Measurements from ENCODE around the gene MYZAP. TPM values are rescaled to one million over a fixed set of nuclear protein-coding genes. Genes with fewer than 3 reads are reported as not detected.

MYZAP gene
- polyA plus RNA-seq, 1 of the 3 experiments (the other 2 are of a cell fraction), result 0.07 TPM

DNA sequence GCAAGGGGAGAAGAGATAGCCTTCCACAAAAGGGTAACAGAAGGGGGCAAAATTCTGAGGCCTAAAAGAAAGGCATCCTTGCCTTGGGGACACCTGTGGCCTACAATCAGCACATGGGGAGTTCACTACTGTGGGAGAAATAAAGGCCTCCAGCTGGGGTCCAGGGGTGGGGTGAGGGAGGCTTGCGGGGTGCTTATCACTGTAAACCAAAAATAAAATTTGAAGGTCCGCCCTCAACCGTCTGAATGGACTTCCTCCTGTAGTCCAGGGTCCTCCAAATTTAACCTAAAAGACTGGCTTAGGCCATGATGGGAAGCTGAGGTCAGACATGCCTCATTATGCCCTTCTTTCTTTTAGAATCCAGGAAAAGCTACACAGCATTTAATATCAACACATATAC lies 112.7 kb downstream of the MYZAP start:
- ChIA-PET POLR2A (no interaction called here), CTCF (interaction anchor here (0.6 to 3.1 kb wide), 2 partner anchors 367 to 822 kb away, joined by 3 to 17 read pairs; no protein-coding TSS in a partner anchor)
- Histone ChIP-seq H3K4me3 (ENCODE audit: low read depth in 2 of 2, low read length in 1 of 2) (no peak overlapping the region), H3K4me1 (ENCODE audit: control insufficient read depth in 1 of 2, insufficient read depth in 2 of 2, low read depth in 1 of 2, low read length in 1 of 2) (peaks cover 0 to 12% of the 10 kb centered on the region in 2 experiments; a peak in 3 of 4 replicates), H3F3A (replicated peaks; ENCODE audit: insufficient read depth) (peaks cover 6% of the 10 kb centered on the region), H3K9me2 (no peaks in the 10 kb centered on the region), H2AFZ (ENCODE audit: low read depth) (no peak overlapping the region), H3K27ac (ENCODE audit: low read depth in 2 of 2, low read length in 1 of 2) (no peak overlapping the region), H3K9ac (no peak overlapping the region), H3K79me2 (ENCODE audit: insufficient read depth) (peaks cover 28% of the 10 kb centered on the region), H4K20me1 (ENCODE audit: insufficient read depth) (peaks cover 3% of the 10 kb centered on the region; the same call in 1 of the 2 replicates), H3K36me3 (replicated peaks in 1 of 2; ENCODE audit: control insufficient read depth in 1 of 2, insufficient read depth in 2 of 2, low read length in 1 of 2) (peaks cover under 1 to 4% of the 10 kb centered on the region in 2 experiments), H3K27me3 (ENCODE audit: insufficient read depth) (no peaks in the 10 kb centered on the region), H3K9me3 (no peaks in the 10 kb centered on the region), H3K4me2 (no peak overlapping the region)
- WGBS (ENCODE audit: low lambda C conversion rate), result 100% methylated on average over 3 of the region's 3 CpGs
- TF ChIP-seq RFX5 (IDR thresholded peaks at IDR 0.05; ENCODE audit: low read length), result no peak
- TF ChIP-seq POLR2AphosphoS5 (IDR thresholded peaks at IDR 0.05; ENCODE audit: low read depth, low read length), result no peak
- TF ChIP-seq GATA2 (CRISPR knock-in tag; IDR thresholded peaks at IDR 0.05), result no peak
- TF ChIP-seq, protein P1, sequence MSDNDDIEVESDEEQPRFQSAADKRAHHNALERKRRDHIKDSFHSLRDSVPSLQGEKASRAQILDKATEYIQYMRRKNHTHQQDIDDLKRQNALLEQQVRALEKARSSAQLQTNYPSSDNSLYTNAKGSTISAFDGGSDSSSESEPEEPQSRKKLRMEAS (IDR thresholded peaks at IDR 0.05; ENCODE audit: low read depth), result no peak
- TF ChIP-seq ZBTB33 (IDR thresholded peaks at IDR 0.05; ENCODE audit: borderline replicate concordance, low read depth), result no peak
- TF ChIP-seq FOXJ3 (CRISPR knock-in tag; IDR thresholded peaks at IDR 0.05), result no peak
- TF ChIP-seq ELF1 (IDR thresholded peaks at IDR 0.05), result no peak
- no peak for TF ChIP-seq MXI1 (IDR thresholded peaks at IDR 0.05; ENCODE audit: low read depth, low read length)
- no peak for TF ChIP-seq FOXM1 (IDR thresholded peaks at IDR 0.05; ENCODE audit: low read depth)
- no peak for TF ChIP-seq TAF1 (IDR thresholded peaks at IDR 0.05; ENCODE audit: borderline replicate concordance, low read depth, low read length)
- TF ChIP-seq, protein P2, sequence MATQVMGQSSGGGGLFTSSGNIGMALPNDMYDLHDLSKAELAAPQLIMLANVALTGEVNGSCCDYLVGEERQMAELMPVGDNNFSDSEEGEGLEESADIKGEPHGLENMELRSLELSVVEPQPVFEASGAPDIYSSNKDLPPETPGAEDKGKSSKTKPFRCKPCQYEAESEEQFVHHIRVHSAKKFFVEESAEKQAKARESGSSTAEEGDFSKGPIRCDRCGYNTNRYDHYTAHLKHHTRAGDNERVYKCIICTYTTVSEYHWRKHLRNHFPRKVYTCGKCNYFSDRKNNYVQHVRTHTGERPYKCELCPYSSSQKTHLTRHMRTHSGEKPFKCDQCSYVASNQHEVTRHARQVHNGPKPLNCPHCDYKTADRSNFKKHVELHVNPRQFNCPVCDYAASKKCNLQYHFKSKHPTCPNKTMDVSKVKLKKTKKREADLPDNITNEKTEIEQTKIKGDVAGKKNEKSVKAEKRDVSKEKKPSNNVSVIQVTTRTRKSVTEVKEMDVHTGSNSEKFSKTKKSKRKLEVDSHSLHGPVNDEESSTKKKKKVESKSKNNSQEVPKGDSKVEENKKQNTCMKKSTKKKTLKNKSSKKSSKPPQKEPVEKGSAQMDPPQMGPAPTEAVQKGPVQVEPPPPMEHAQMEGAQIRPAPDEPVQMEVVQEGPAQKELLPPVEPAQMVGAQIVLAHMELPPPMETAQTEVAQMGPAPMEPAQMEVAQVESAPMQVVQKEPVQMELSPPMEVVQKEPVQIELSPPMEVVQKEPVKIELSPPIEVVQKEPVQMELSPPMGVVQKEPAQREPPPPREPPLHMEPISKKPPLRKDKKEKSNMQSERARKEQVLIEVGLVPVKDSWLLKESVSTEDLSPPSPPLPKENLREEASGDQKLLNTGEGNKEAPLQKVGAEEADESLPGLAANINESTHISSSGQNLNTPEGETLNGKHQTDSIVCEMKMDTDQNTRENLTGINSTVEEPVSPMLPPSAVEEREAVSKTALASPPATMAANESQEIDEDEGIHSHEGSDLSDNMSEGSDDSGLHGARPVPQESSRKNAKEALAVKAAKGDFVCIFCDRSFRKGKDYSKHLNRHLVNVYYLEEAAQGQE (IDR thresholded peaks at IDR 0.05; ENCODE audit: low read depth, low read length), result no peak
- TF ChIP-seq GABPA (IDR thresholded peaks at IDR 0.05; ENCODE audit: low read depth), result no peak
- TF ChIP-seq EP300 (IDR thresholded peaks at IDR 0.05; ENCODE audit: borderline replicate concordance in 1 of 2, low read depth in 1 of 2, low read length in 1 of 2), result no peak
- TF ChIP-seq JUND (IDR thresholded peaks at IDR 0.05), result no peak
- TF ChIP-seq EZH2phosphoT487 (IDR thresholded peaks at IDR 0.05; ENCODE audit: borderline replicate concordance, low read depth), result no peak
- TF ChIP-seq, protein P3, sequence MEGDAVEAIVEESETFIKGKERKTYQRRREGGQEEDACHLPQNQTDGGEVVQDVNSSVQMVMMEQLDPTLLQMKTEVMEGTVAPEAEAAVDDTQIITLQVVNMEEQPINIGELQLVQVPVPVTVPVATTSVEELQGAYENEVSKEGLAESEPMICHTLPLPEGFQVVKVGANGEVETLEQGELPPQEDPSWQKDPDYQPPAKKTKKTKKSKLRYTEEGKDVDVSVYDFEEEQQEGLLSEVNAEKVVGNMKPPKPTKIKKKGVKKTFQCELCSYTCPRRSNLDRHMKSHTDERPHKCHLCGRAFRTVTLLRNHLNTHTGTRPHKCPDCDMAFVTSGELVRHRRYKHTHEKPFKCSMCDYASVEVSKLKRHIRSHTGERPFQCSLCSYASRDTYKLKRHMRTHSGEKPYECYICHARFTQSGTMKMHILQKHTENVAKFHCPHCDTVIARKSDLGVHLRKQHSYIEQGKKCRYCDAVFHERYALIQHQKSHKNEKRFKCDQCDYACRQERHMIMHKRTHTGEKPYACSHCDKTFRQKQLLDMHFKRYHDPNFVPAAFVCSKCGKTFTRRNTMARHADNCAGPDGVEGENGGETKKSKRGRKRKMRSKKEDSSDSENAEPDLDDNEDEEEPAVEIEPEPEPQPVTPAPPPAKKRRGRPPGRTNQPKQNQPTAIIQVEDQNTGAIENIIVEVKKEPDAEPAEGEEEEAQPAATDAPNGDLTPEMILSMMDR (IDR thresholded peaks at IDR 0.05), result no peak
- no peak for DNase-seq

Data from SK-N-SH (cell line).